GM23248 (cell line): ENCODE results near the gene UBN2.

Source experiments
- EZH2 ChIP-seq: fragments of 200-600 bp; sonication (generic); IDR thresholded peaks from 2 replicates; pipeline ENCODE4 v1.6.1; 2018; ENCODE audit warnings: antibody characterized with exemption, mild to moderate bottlenecking; ENCODE audit not compliant: insufficient read depth, poor library complexity, severe bottlenecking
- EZH2phosphoT487 ChIP-seq: fragments of 200-600 bp; sonication (generic); IDR thresholded peaks from 2 replicates; pipeline ENCODE4 v1.6.1; 2018; ENCODE audit warnings: antibody characterized with exemption, moderate library complexity, mild to moderate bottlenecking, low read depth; ENCODE audit not compliant: insufficient read depth

DNA sequence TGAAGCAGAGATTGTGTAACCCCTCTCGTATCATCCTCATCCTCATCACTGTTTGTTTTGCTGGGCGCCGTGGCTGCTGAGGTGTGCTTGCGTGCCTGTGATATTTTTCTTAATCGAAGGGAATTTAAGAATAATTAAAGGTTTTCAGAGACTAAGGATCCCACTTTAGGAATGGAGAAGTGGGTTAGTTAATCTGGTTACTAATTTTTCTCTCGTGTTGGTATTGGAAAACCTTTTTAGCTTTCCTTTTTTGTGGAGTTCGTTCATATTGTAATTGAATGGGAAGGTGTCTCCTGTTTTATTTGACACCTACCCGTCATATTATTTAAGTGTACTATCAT is 1.3 kb downstream of the UBN2 start:
- TF ChIP-seq EZH2 (no peak), EZH2phosphoT487 (no peak)
